CD4-positive, alpha-beta T cell treated with Interleukin-4 for 4 hours (primary cell): ENCODE data around the gene MAGI1.
"Not testable (repeated sequence)": the region's sequence is repeated elsewhere in the genome, so short reads cannot be mapped to it uniquely, and the experiment has no call there.

ENCODE experiments used
- DNase-seq: peaks from one replicate; pipeline ENCODE4 v3.0.0-alpha.2; 2020

Gene MAGI1

DNA sequence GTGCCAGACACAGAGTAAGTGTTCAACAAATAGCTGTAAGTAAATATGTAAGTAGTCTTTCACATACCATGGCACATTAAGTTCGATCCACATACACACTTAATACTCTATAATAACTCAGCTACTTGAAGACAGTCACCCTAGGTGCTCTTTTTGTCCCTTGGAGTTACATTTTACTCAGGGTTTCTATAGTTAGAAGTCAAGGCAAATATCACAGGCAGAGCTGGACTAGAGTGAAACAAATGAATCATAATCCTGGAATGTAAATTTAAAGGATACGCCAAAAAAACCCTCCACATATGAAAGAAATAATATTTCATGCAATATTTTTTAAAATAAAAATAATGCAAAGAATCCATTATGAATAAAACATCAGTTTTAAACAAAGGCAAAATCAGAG, 461.8 kb downstream of the MAGI1 start:
- DNase-seq = no peak

DNA sequence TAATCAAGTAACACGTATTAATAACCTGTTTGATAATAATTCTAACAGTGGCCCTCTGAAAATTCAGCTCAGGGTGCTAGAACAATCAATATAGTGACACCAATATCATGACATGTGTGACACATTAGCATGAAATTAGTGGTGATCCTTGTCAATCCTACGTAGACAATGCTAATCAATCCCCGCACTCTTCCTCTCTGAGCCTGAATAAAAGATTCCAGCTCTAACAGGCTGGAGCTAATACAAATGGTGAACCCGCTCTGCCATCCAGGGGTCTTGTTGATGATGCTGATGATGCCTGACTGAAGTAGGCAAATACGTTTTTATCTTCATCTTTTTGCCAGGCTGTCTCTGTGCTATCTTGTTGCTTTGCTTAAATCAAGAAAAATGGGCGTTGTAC, 462.5 kb downstream of the MAGI1 start:
- DNase-seq = no peak

DNA sequence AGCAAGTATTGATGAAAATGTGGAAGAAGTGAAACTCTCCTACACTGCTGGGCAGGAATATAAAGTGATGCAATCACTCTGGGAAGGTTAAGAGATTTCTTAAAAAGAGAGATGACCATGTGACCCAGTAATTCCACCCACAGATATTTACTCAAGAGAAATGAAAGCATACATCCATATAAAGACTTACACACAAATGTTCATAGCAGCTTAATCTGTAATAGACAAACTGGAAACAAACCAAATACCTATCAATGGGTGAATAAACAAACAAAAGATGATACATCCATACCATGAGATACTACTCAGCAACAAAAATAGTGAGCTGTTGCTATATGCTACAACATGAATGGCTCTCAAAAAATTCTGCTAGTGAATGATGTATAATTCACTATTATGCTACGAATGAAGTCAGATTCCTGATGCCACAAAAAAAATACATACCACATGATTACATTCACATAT, 463.3 kb downstream of the MAGI1 start:
- DNase-seq = no peak

DNA sequence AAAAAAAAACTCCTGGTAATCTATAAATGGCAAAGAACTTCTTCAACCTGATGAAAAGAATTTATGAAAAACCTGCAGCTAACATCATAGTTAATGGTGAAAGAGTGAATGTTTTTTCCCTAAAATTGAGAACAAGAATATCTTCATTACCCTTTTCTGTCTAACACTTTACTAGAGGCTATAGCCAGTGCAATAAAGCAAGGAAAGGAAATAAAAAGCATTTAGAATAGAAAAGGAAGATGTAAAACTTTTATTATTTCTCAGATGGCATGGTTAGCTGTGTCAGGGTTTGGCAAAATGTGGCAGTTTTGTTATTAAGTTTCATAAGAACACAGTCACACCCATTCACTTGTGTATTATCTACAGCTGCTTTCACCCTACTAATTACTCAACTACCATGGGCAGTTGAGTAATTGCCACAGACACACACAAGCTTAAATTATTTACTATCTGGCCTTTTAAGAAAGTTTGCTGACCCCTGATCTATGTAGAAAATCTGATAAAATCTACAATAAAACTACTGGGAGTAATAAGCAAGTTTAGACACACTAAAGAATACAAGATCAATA, 465.1 kb downstream of the MAGI1 start:
- no peak for DNase-seq

- DNase-seq = no peak
Observed at GRCh38 chr3:65572175-65572777, 466.4 kb downstream of the MAGI1 start.

GRCh38 chr3:65569845-65570405, 468.8 kb downstream of the MAGI1 start:
- no peak for DNase-seq

DNA sequence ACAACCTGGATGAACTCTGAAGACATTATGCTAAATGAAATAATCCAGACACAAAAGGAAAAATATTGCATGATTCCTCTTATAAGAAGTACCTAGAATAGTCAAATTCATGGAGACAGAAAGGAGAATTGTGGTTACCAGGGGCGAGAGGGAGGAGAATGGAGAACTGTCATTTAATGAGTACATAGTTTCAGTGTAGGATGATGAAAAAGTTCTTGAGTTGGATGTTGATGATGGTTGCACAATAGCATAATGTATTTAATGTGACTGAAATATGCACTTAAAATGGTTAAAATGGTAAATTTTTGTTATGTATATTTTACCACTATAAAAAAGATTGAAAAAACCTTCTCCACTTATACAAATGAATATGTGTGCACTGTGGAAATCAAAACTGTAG, 469.6 kb downstream of the MAGI1 start:
- DNase-seq = no peak

DNA sequence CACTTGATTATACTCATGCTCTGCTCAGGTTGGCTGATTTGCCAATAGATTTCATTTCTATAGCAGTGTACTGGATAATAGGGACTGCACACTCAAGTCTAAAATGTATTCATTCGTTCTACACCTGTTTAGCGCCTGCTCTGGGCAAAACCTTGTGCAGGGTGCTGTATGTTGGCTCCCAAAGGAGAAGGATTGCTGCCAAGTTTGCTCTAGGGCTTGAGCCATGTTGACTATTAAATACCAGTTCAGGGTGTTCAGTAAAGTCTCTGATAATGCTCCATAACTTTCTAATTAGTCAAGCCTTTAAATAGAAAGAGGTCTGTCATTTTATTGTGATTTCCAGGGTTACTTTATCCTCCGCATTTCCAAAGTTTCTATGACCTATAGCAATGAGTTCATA, 470.2 kb downstream of the MAGI1 start:
- DNase-seq = no peak

DNA sequence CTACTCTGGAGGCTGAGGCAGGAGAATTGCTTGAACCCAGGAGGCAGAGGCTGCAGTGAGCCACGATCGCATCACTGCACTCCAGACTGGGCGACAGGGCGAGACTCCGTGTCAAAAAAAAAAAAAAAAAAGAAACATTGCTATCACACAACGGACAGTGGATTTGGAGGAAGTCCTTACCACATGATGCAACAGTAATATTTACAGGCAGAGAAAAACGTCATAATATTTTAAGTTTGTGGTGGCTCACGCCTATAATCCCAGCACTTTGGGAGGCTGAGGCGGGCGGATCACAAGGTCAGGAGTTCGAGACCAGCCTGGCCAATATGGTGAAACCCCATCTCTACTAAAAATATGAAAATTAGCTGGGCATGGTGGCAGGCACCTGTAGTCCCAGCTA, 473.0 kb downstream of the MAGI1 start:
- DNase-seq = not testable (repeated sequence)

DNA sequence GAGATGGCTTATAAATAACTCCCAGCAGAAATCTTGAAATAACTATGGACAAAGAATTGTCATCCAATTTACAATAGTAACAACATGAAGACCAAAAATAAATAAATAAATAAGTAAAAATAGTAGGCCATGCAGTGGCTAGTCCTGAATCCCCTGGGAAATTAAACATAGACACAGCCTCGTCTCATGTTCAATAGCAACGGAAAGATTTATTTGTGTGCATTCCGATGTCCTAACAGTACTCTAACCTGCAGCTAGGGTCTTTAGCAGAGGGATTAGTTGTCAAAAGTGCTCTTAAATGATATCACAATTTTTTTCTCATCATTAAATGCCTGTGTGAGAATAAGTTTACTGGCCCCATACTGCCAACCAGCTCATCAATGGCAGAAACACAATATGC, 474.2 kb downstream of the MAGI1 start:
- no peak for DNase-seq

DNA sequence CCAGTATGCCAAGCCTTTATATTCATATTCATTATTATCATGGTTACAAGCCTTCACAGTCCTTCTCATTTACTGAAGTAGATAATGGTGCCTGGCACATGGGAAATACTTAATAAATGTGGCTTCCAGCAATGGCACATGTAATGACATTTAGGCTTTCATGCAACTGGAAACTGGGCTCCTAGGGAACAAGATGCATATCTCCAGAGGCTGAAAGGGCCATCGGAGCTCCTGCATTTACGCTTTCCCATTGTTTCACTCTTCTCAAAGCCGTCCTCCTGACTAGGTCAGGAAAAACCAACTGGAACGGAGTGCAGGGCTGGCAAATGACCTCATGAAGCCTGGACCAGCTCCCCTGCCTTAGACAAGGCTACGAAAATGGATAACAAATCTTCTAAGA, 474.9 kb downstream of the MAGI1 start:
- DNase-seq = no peak

DNA sequence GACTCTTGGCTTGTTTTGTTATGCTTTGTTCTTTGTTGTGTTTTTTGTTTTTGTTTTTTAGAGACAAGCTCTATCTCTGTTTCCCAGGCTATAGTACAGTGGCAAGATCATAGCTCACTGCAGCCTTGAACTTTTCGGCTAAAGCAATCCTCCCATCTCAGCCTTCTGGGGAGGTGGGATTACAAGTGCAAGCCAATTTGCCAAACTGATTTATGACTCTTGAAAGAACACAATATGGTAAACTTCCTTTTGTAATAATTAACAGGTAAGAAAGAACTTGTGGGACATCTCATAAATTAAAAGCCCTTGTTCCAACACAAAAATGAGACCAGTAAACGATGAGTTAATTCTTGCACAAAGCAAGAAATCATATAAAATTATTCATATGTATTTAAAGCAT, 476.3 kb downstream of the MAGI1 start:
- DNase-seq = no peak

- no peak for DNase-seq
Observed at GRCh38 chr3:65561617-65562016, 477.1 kb downstream of the MAGI1 start.

GRCh38 chr3:65560901-65561300, 477.8 kb downstream of the MAGI1 start:
- DNase-seq = no peak

GRCh38 chr3:65560133-65560532, 478.6 kb downstream of the MAGI1 start:
- no peak for DNase-seq

- DNase-seq = no peak
Observed at GRCh38 chr3:65559643-65560042, 479.1 kb downstream of the MAGI1 start.

- no peak for DNase-seq
Observed at GRCh38 chr3:65558826-65559225, 479.9 kb downstream of the MAGI1 start.

DNA sequence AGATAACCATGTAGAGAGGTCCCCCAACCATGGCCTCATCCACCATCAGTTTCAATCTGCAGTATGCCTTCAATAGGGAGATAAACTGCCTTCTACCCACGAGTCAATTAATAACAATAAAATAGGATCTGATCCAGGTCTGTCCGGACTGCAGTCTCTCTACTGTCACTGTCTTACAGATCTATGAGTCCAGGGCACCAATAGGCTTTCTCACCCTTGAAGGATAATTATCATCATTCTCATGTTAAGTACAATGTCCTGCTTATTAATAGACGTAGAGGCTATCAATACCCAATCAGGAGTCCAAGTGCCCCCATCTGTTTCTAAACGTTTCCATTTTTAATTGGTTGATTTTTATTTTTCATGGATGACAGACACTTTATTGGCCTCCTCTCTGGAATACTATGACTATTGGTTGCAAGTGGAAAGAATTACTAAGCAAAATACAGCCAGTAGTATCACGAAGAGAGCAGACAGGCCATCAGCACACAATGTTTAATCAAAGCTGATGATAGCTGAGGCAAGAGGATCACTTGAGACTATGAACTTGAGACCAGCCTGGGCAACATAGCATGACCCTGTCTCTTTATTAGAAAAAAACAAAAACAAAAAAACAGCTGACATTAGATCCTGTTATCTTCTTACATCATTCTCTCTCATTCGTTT, 480.7 kb downstream of the MAGI1 start:
- DNase-seq = no peak

DNA sequence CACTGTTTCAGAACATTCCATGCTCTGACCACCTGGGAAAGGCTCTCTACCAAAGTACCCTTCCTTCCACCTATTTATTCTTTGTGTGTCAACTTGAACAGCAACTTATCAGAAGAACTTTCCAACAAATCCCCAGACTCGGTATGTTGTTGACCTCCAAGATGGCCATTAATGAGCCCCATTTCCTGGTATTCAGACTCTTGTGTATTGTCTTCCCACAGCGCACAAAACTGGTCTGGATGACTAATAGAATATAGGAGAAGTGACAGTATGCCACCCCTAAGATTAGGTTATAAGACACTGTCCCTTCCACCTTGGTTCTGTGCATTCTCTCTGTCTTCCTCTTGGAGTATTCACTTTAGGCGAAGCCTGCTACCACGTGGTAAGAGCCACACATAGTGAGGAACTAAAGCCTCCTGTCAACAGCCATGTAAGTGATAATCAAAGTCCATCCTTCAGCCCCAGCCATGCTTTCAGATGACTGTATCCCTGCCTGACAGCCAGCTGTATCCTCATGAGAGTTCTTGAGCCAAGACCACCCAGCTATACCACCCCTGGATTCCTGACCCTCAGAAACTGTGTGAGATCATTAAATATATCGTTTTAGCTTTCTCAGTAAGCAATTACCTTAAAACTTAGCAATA, 481.7 kb downstream of the MAGI1 start:
- no peak for DNase-seq

- no peak for DNase-seq
Observed at GRCh38 chr3:65552434-65552833, 486.3 kb downstream of the MAGI1 start.

GRCh38 chr3:65551945-65552344, 486.8 kb downstream of the MAGI1 start:
- DNase-seq = no peak

- DNase-seq = no peak
Observed at GRCh38 chr3:65550137-65550536, 488.6 kb downstream of the MAGI1 start.

- DNase-seq = no peak
Observed at GRCh38 chr3:65549626-65549959, 489.1 kb downstream of the MAGI1 start.
